ENCODE measurements around the gene ADAMTS14.

Gene ADAMTS14

GRCh38 chr10:70669732-70670317 is 2.5 kb upstream of the ADAMTS14 start:
- peaks cover 12% of the 10 kb centered on the region for H3K4me1 ChIP-seq (ENCODE audit: insufficient read depth, low read length)
- no peak for TF ChIP-seq EZH2 (IDR thresholded peaks at IDR 0.05; ENCODE audit: borderline replicate concordance, low read depth, low read length, severe bottlenecking)
- no peak for TF ChIP-seq CTCF (IDR thresholded peaks at IDR 0.05; ENCODE audit: borderline replicate concordance, extremely low read depth, low read length, poor library complexity, severe bottlenecking)
- H3K27me3 ChIP-seq (ENCODE audit: insufficient read depth, low read length, poor library complexity) = peaks cover 16% of the 10 kb centered on the region
- DNase-seq (no peak), ATAC-seq (ENCODE audit: insufficient read depth, low read depth) (no peak)
- no peaks in the 10 kb centered on the region for H3K36me3 ChIP-seq (ENCODE audit: insufficient read depth, low read length)
- H3K79me2 ChIP-seq (ENCODE audit: insufficient read depth, low read length) = no peaks in the 10 kb centered on the region
- H3K4me2 ChIP-seq (ENCODE audit: insufficient read depth, low read length) = no peak overlapping the region
- peaks cover 13% of the 10 kb centered on the region for H4K20me1 ChIP-seq (ENCODE audit: insufficient read depth, low read length)
- no peak overlapping the region for H3K9ac ChIP-seq (ENCODE audit: low read depth, low read length)
- H3K9me3 ChIP-seq (ENCODE audit: insufficient read depth, low read length, severe bottlenecking) = peaks cover 3% of the 10 kb centered on the region
- no peak overlapping the region for H2AFZ ChIP-seq (ENCODE audit: low read depth, low read length)
- H3K4me3 ChIP-seq (ENCODE audit: low read depth in 1 of 2, low read length in 2 of 2) = no peak overlapping the region
- no peak overlapping the region for H3K27ac ChIP-seq (ENCODE audit: low read length)

- ATAC-seq (ENCODE audit: insufficient read depth, low read depth) = no peak
- Histone ChIP-seq H3K4me3 (ENCODE audit: low read depth in 1 of 2, low read length in 2 of 2) (peak overlapping the region in 1 of 2 experiments; percentile 57; a peak in 3 of 4 replicates), H3K36me3 (ENCODE audit: insufficient read depth, low read length) (no peaks in the 10 kb centered on the region), H3K4me1 (ENCODE audit: insufficient read depth, low read length) (peaks cover 12% of the 10 kb centered on the region), H4K20me1 (ENCODE audit: insufficient read depth, low read length) (peaks cover 13% of the 10 kb centered on the region), H3K79me2 (ENCODE audit: insufficient read depth, low read length) (no peaks in the 10 kb centered on the region), H3K9ac (ENCODE audit: low read depth, low read length) (peak overlapping the region; percentile 35; the same call in 1 of the 2 replicates), H3K9me3 (ENCODE audit: insufficient read depth, low read length, severe bottlenecking) (peaks cover 3% of the 10 kb centered on the region), H3K27ac (ENCODE audit: low read length) (no peak overlapping the region), H3K4me2 (ENCODE audit: insufficient read depth, low read length) (peak overlapping the region; percentile 81), H2AFZ (ENCODE audit: low read depth, low read length) (peak overlapping the region; percentile 20; the same call in 1 of the 2 replicates), H3K27me3 (ENCODE audit: insufficient read depth, low read length, poor library complexity) (peaks cover 16% of the 10 kb centered on the region)
- no peak for DNase-seq
- peak; percentile 76 for TF ChIP-seq EZH2 (IDR thresholded peaks at IDR 0.05; ENCODE audit: borderline replicate concordance, low read depth, low read length, severe bottlenecking)
- no peak for TF ChIP-seq CTCF (IDR thresholded peaks at IDR 0.05; ENCODE audit: borderline replicate concordance, extremely low read depth, low read length, poor library complexity, severe bottlenecking)
These were observed 614 bp upstream of the ADAMTS14 start for GRCh38 chr10:70671619-70672164.

GRCh38 chr10:70673043-70673928 is 980 bp downstream of the ADAMTS14 start:
- no peak for DNase-seq
- no peak for TF ChIP-seq CTCF (IDR thresholded peaks at IDR 0.05; ENCODE audit: borderline replicate concordance, extremely low read depth, low read length, poor library complexity, severe bottlenecking)
- no peak for TF ChIP-seq EZH2 (IDR thresholded peaks at IDR 0.05; ENCODE audit: borderline replicate concordance, low read depth, low read length, severe bottlenecking)
- Histone ChIP-seq H3K79me2 (ENCODE audit: insufficient read depth, low read length) (no peaks in the 10 kb centered on the region), H3K36me3 (ENCODE audit: insufficient read depth, low read length) (no peaks in the 10 kb centered on the region), H3K27me3 (ENCODE audit: insufficient read depth, low read length, poor library complexity) (peaks cover 16% of the 10 kb centered on the region), H3K4me1 (ENCODE audit: insufficient read depth, low read length) (peaks cover 12% of the 10 kb centered on the region), H3K9me3 (ENCODE audit: insufficient read depth, low read length, severe bottlenecking) (peaks cover 3% of the 10 kb centered on the region), H3K4me2 (ENCODE audit: insufficient read depth, low read length) (peak overlapping the region; percentile 81), H3K9ac (ENCODE audit: low read depth, low read length) (peak overlapping the region; percentile 31; the same call in 1 of the 2 replicates), H3K4me3 (ENCODE audit: low read depth in 1 of 2, low read length in 2 of 2) (no peak overlapping the region), H3K27ac (ENCODE audit: low read length) (no peak overlapping the region), H2AFZ (ENCODE audit: low read depth, low read length) (no peak overlapping the region), H4K20me1 (ENCODE audit: insufficient read depth, low read length) (peaks cover 13% of the 10 kb centered on the region)
- no peak for ATAC-seq (ENCODE audit: insufficient read depth, low read depth)
